Measurements from ENCODE around the gene TIMP3. TPM values are rescaled to one million over a fixed set of nuclear protein-coding genes. Genes with fewer than 3 reads are reported as not detected.

TIMP3 gene
- total RNA-seq, 4 donors from 2014 or later: 148 to 295 (median 170) TPM

DNA sequence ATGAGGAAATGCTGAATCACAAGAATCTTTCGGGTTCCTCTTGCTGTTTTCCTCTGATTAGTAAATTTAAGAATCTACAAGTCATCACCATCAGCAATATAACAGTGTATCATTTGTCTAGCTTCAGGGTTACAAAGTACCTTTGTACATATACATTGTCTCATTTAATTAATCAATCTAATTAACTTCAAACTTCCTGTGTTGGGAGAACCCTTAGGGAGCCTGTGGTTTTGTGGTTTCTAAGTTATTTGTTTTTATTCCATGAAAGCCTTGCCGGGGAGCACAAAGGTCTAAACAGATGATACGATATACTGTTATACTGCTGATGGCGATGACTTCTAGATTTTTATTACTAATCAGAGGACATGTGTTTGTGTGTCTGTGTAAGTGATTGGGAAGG lies 41.0 kb downstream of the TIMP3 start:
- TF ChIP-seq CTCF (IDR thresholded peaks at IDR 0.05) (no peak), EP300 (IDR thresholded peaks at IDR 0.05) (no peak), POLR2AphosphoS5 (IDR thresholded peaks at IDR 0.05) (no peak), POLR2A (IDR thresholded peaks at IDR 0.05) (no peak)
- 57% methylated on average over 4 of the region's 4 CpGs for WGBS
- no peaks in the 10 kb centered on the region for H3K36me3 ChIP-seq

GRCh38 chr22:32843300-32843699 lies 41.8 kb downstream of the TIMP3 start:
- TF ChIP-seq POLR2A (IDR thresholded peaks at IDR 0.05) (no peak), POLR2AphosphoS5 (IDR thresholded peaks at IDR 0.05) (no peak), CTCF (IDR thresholded peaks at IDR 0.05) (no peak), EP300 (IDR thresholded peaks at IDR 0.05) (no peak)
- Histone ChIP-seq H3K27ac (no peak overlapping the region), H3K4me3 (no peak overlapping the region), H3K27me3 (no peaks in the 10 kb centered on the region), H3K36me3 (no peaks in the 10 kb centered on the region), H3K9me3 (no peaks in the 10 kb centered on the region), H3K4me1 (peaks cover 59% of the 10 kb centered on the region)
- 93% methylated on average over 8 of the region's 8 CpGs for WGBS
- no peak for DNase-seq (ENCODE audit: low spot score in 2 of 2)

More for the DNA sequence above, 41.0 kb downstream of the TIMP3 start:
- DNase-seq (ENCODE audit: low spot score in 2 of 2): no peak
- Histone ChIP-seq H3K27me3 (no peaks in the 10 kb centered on the region), H3K4me1 (peaks cover 59% of the 10 kb centered on the region), H3K4me3 (no peak overlapping the region), H3K9me3 (no peaks in the 10 kb centered on the region), H3K27ac (no peak overlapping the region)

- H3K27ac ChIP-seq: no peak overlapping the region
- H3K27me3 ChIP-seq: no peaks in the 10 kb centered on the region
- no peaks in the 10 kb centered on the region for H3K9me3 ChIP-seq
- H3K4me1 ChIP-seq: peaks cover 59% of the 10 kb centered on the region
- WGBS: 93% methylated on average over 1 of the region's 1 CpG
- no peaks in the 10 kb centered on the region for H3K36me3 ChIP-seq
- TF ChIP-seq CTCF (IDR thresholded peaks at IDR 0.05): no peak
- TF ChIP-seq EP300 (IDR thresholded peaks at IDR 0.05): no peak
- TF ChIP-seq POLR2A (IDR thresholded peaks at IDR 0.05): no peak
- no peak for TF ChIP-seq POLR2AphosphoS5 (IDR thresholded peaks at IDR 0.05)
- no peak for DNase-seq (ENCODE audit: low spot score in 2 of 2)
- no peak overlapping the region for H3K4me3 ChIP-seq
Measured at GRCh38 chr22:32844251-32844650, 42.7 kb downstream of the TIMP3 start.

GRCh38 chr22:32846780-32847491 lies 45.4 kb downstream of the TIMP3 start:
- peak in 1 of 3 donors; percentile 40 for TF ChIP-seq POLR2AphosphoS5 (IDR thresholded peaks at IDR 0.05)
- TF ChIP-seq EP300 (IDR thresholded peaks at IDR 0.05): no peak
- Histone ChIP-seq H3K9me3 (no peaks in the 10 kb centered on the region), H3K27ac (peak overlapping the region; percentile 25), H3K36me3 (peaks cover 11% of the 10 kb centered on the region), H3K4me3 (no peak overlapping the region), H3K4me1 (peaks cover 75% of the 10 kb centered on the region), H3K27me3 (no peaks in the 10 kb centered on the region)
- peak in 1 of 2 donors; percentile 81 for DNase-seq (ENCODE audit: low spot score in 2 of 2)
- WGBS: 20% methylated on average over 11 of the region's 14 CpGs

GRCh38 chr22:32848226-32848625 lies 46.7 kb downstream of the TIMP3 start:
- WGBS: 52% methylated on average over 1 of the region's 1 CpG
- Histone ChIP-seq H3K9me3 (no peaks in the 10 kb centered on the region), H3K27me3 (no peaks in the 10 kb centered on the region), H3K4me1 (peaks cover 83% of the 10 kb centered on the region), H3K36me3 (peaks cover 11% of the 10 kb centered on the region), H3K27ac (peak overlapping the region; percentile 1), H3K4me3 (no peak overlapping the region)
- TF ChIP-seq EP300 (IDR thresholded peaks at IDR 0.05): no peak
- no peak for TF ChIP-seq CTCF (IDR thresholded peaks at IDR 0.05)
- no peak for TF ChIP-seq POLR2AphosphoS5 (IDR thresholded peaks at IDR 0.05)
- no peak for TF ChIP-seq POLR2A (IDR thresholded peaks at IDR 0.05)
- DNase-seq (ENCODE audit: low spot score in 2 of 2): no peak
